Ascending aorta (tissue), 2 donors: ENCODE measurements around the gene ADAMTSL3. TPM values are rescaled to one million over a fixed set of nuclear protein-coding genes. Genes with fewer than 3 reads are reported as not detected.

Experiments used
- DNase-seq, 2 donors: peaks; one replicate each; pipeline ENCODE4 v3.0.0-alpha.2; 2019; ENCODE audit warnings: low spot score in 2 of 2
- H3K27ac ChIP-seq, 2 donors: fragments of 200-600 bp; sonication (generic); one replicate each; pipeline ENCODE4 v1.5.1; 2016 to 2017; ENCODE audit warnings: mild to moderate bottlenecking in 1 of 2
- H3K27me3 ChIP-seq: fragments of 200-600 bp; sonication (generic); one replicate; pipeline ENCODE4 v1.5.1; 2017
- H3K36me3 ChIP-seq, 2 donors: fragments of 200-600 bp; sonication (generic); one replicate each; pipeline ENCODE4 v1.5.1; 2016
- H3K4me1 ChIP-seq, 2 donors: fragments of 200-600 bp; sonication (generic); one replicate each; pipeline ENCODE4 v1.5.1; 2016 to 2017; ENCODE audit warnings: mild to moderate bottlenecking in 1 of 2
- H3K4me3 ChIP-seq, 2 donors: fragments of 200-600 bp; sonication (generic); one replicate each; pipeline ENCODE4 v1.5.1; 2016 to 2017; ENCODE audit warnings: mild to moderate bottlenecking in 1 of 2
- H3K9me3 ChIP-seq, 2 donors: fragments of 200-600 bp; sonication (generic); one replicate each; pipeline ENCODE4 v1.5.1; 2016
- intact Hi-C: fragments of 100-400 bp; cut with DNase I; formaldehyde crosslinking; loops from one replicate; pipeline ENCODE4 v1.15.1; 2023
- total RNA-seq: library from RNA; depleted of rRNA; stranded (reverse); fragments of >200 nt; gene quantifications from one replicate; pipeline ENCODE4 v1.1.0, GENCODE V29; 2016
- TF ChIP-seq, protein P1 (sequence below), 3 experiments: fragments of 200-600 bp in 2 of 3; fragments of 450-650 bp in 1 of 3; sonication (generic) in 2 of 3; IDR thresholded peaks; one replicate each; pipeline ENCODE4 v1.5.1; 2016 to 2019; ENCODE audit warnings: antibody characterized with exemption in 3 of 3, mild to moderate bottlenecking in 1 of 3, moderate library complexity in 1 of 3

ADAMTSL3 gene
- total RNA-seq, 1 donor from 2014 or later, result 28.1 TPM

DNA sequence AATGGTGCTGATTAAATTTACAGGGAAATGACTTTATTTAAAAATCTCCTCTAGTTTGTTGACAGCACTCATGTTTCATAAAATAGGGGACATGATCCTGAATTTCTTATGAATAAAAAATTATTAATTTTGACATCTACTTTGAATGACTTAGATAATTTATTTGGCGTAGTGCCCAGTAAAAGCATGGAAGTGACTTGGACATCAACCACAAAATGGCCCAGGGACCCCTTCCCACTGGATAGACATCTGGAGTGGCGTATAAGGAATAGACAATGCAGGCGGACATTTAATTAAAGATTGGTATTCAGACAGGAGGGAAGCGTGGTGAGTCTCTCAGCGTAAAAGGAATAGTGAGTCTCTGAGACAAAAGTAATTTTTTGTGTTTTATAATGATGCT is 79.8 kb downstream of the ADAMTSL3 start:
- TF ChIP-seq, protein P1, sequence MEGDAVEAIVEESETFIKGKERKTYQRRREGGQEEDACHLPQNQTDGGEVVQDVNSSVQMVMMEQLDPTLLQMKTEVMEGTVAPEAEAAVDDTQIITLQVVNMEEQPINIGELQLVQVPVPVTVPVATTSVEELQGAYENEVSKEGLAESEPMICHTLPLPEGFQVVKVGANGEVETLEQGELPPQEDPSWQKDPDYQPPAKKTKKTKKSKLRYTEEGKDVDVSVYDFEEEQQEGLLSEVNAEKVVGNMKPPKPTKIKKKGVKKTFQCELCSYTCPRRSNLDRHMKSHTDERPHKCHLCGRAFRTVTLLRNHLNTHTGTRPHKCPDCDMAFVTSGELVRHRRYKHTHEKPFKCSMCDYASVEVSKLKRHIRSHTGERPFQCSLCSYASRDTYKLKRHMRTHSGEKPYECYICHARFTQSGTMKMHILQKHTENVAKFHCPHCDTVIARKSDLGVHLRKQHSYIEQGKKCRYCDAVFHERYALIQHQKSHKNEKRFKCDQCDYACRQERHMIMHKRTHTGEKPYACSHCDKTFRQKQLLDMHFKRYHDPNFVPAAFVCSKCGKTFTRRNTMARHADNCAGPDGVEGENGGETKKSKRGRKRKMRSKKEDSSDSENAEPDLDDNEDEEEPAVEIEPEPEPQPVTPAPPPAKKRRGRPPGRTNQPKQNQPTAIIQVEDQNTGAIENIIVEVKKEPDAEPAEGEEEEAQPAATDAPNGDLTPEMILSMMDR (IDR thresholded peaks at IDR 0.05), result no peak
- no peak for DNase-seq
- Histone ChIP-seq H3K27me3 (no peaks in the 10 kb centered on the region), H3K36me3 (no peaks in the 10 kb centered on the region), H3K4me3 (no peak overlapping the region), H3K4me1 (peaks cover 0 to 2% of the 10 kb centered on the region in 2 donors), H3K27ac (no peak overlapping the region), H3K9me3 (no peaks in the 10 kb centered on the region)
- intact Hi-C loops, result loop anchor here (10.0 kb wide), 1 partner anchor 81 kb away; no protein-coding TSS in a partner anchor

DNA sequence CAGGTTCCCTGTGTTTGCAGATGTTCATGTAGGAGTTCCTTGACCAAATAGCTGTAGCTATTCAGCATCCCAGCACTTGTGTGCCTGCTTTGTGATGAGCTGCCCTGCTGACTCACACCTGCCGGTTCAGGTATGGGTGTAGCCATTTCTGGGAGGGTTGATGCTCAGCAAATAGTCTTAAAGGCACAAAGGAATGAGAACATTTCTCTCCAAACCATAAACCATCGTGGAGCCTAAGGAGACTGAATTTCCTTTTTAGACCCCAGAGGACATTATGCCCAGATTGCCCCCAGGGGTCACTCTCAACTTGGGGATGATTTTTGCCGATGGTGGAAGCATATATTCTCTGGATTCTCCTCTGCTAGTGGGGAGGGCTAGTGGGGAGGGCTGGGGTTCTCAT is 80.6 kb downstream of the ADAMTSL3 start:
- H3K27ac ChIP-seq, result no peak overlapping the region
- H3K4me3 ChIP-seq, result no peak overlapping the region
- no peaks in the 10 kb centered on the region for H3K9me3 ChIP-seq
- H3K4me1 ChIP-seq, result peaks cover 0 to 2% of the 10 kb centered on the region in 2 donors
- no peak for DNase-seq
- TF ChIP-seq, protein P1 (IDR thresholded peaks at IDR 0.05), result no peak
- no peaks in the 10 kb centered on the region for H3K27me3 ChIP-seq
- intact Hi-C loops, result loop anchor here (10.0 kb wide), 1 partner anchor 80 kb away; no protein-coding TSS in a partner anchor
- no peaks in the 10 kb centered on the region for H3K36me3 ChIP-seq

DNA sequence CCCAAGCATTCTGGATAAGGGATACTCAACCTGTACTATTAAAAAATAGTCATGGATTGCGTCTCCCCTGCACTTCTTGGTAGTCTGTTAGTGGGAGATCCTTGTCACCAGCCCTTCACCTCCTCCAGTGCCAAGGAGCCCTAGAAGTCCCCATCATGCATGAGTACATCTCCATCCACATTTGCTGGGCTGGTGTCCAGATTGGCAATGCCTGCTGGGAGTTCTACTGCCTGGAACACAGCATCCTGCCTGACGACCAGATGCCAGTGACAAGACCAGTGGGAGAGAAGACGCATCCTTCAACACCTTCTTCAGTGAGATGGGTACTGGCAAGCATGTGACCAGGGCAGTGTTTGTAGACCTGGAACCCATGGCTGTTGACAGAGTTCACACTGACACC is 85.7 kb downstream of the ADAMTSL3 start:
- DNase-seq, result no peak
- Histone ChIP-seq H3K4me3 (no peak overlapping the region), H3K9me3 (no peaks in the 10 kb centered on the region), H3K27ac (no peak overlapping the region), H3K4me1 (no peaks in the 10 kb centered on the region), H3K27me3 (no peaks in the 10 kb centered on the region), H3K36me3 (peaks cover 0 to 7% of the 10 kb centered on the region in 2 donors)
- TF ChIP-seq, protein P1 (IDR thresholded peaks at IDR 0.05), result no peak
- intact Hi-C loops, result loop anchor here (10.0 kb wide), 2 partner anchors 75 to 295 kb away; partner anchors contain the start of gene SH3GL3

DNA sequence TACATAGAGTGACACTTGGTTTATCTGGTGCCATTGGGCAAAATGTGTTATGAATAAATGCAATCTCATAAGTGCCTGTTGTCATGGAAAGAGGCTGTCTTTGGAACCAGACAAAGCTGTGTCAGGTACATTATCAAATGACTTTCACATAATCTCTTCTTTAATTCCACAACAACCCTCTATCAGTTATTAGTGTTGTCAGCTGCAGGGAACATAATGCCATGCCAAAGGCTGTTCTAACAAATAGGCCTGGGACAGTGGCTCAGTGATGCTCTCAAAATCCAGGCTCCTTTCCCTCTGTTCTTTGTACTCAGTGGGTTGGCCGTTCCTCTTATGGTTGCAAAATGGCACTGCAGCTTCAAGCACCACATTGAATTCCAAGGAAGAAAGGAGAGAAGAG is 91.8 kb downstream of the ADAMTSL3 start:
- no peaks in the 10 kb centered on the region for H3K9me3 ChIP-seq
- no peaks in the 10 kb centered on the region for H3K36me3 ChIP-seq
- H3K27me3 ChIP-seq, result no peaks in the 10 kb centered on the region
- intact Hi-C loops, result loop anchor here (2.0 to 10.0 kb wide), 2 partner anchors 91 to 301 kb away; partner anchors contain the start of genes ADAMTSL3 and SH3GL3
- DNase-seq, result no peak
- no peak overlapping the region for H3K4me3 ChIP-seq
- H3K27ac ChIP-seq, result peak overlapping the region in 1 of 2 donors; percentile 69
- H3K4me1 ChIP-seq, result peaks cover 0 to 2% of the 10 kb centered on the region in 2 donors
- TF ChIP-seq, protein P1 (IDR thresholded peaks at IDR 0.05), result no peak

DNA sequence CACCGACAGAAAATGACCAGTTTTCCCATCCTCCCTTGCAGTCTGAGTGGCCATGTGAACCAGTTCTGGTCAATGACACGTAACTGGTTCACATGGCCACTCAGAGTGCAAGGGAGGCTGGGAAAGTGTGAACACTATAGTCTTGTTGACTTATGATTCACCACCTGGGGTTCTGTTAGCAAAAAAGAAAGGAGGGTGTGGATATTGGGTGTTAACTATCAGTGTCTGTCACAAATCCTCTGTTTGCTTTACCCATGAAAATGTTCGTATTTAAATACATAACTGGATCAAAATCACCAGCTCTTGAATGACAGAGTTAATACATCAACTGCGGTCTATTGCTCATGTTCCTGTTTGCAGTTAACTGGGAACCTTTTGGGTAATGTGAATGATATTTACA is 92.3 kb downstream of the ADAMTSL3 start:
- TF ChIP-seq, protein P1 (IDR thresholded peaks at IDR 0.05), result no peak
- H3K4me3 ChIP-seq, result no peak overlapping the region
- H3K36me3 ChIP-seq, result no peaks in the 10 kb centered on the region
- H3K27ac ChIP-seq, result peak overlapping the region; percentile 69 to 78
- no peaks in the 10 kb centered on the region for H3K27me3 ChIP-seq
- intact Hi-C loops, result loop anchor here (2.0 to 10.0 kb wide), 2 partner anchors 91 to 301 kb away; partner anchors contain the start of genes ADAMTSL3 and SH3GL3
- H3K9me3 ChIP-seq, result no peaks in the 10 kb centered on the region
- no peak for DNase-seq
- H3K4me1 ChIP-seq, result peaks cover 0 to 2% of the 10 kb centered on the region in 2 donors
